ENCODE results near the gene ZNF132.
"Not testable (repeated sequence)": the region's sequence is repeated elsewhere in the genome, so short reads cannot be mapped to it uniquely, and the experiment has no call there.

The ZNF132 gene

DNA sequence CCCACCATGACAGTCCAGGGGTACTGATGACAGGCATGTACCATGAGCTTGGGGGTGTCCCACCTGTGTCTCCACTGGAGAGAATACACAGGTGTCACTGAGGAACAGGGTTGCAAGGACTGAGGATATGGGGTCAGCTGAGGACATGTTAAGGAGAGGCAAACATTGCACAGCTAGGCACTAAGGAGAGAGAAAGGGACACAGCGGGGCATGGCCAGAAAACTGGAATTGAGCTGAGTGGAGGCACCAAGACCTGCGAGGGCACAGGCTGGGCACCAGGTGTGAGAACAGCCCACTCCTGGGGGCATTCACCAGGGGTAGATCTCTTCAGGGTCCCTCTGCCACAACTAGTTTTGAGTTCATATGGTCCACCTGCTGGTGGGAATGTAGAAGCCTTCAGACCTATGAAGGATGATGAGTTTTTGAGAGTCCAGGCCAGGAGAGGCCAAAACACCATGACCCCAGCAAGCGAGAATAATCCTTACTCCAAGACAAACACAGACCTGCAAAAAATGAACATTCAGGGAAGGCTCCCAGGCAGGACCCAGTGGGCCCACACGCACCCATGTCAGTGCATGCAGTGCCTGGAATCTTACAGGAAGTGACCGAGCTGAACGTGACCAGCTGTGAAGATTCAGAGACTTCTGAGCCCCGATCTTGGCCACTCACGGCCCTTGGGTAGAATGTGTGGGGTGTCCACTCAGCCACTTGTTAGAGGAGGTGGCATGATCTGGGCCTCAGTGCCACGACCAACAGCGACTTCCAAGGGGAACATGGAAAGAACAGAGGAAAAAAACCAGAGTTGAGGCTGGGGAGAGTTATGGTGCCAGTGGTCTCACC, 32.9 kb downstream of the ZNF132 start:
- no peak for DNase-seq

DNA sequence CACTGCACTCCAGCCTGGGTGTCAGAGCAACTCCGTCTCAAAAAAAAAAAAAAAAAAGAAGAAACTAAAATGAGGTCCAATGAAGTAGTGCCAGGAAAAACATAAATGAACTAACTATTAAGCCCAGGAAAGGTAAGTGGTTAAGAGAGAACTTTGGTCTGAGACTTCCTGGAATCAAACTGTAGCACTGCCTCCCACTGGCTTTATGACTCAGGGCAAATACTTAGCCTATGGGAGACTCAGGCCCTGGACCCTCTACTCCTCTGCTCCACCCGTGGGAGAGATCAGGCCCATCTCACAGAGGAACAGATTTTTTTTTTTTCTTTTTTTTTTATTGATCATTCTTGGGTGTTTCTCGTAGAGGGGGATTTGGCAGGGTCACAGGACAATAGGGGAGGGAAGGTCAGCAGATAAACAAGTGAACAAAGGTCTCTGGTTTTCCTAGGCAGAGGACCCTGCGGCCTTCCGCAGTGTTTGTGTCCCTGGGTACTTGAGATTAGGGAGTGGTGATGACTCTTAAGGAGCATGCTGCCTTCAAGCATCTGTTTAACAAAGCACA, 36.0 kb downstream of the ZNF132 start:
- DNase-seq: not testable (repeated sequence)

DNA sequence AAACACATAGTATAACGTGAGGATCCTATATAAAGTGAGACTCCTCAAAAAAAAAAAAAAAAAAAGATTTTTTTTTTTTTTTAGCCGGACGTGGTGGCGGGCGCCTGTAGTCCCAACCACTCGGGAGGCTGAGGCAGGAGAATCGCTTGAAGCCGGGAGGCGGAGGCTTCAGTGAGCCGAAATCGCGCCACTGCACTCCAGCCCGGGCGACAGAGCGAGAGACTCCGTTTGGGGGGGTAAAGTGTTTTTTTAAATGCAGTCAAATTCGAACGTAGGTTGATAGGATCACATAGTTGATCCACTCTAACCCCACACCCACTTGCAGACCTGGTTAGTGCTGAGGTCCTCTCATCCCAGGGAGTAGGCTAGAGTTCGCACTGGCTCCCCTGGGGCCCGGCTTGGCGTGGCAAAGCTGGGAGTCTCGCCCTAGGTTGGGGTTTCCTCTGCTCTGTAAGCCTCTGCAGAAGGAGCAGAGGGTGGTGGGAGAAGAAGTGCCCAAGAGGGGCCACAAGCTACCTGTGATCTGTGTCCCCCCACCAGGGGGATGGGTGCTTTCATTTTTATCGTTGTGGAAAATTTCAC, 38.0 kb downstream of the ZNF132 start:
- no peak for DNase-seq

DNA sequence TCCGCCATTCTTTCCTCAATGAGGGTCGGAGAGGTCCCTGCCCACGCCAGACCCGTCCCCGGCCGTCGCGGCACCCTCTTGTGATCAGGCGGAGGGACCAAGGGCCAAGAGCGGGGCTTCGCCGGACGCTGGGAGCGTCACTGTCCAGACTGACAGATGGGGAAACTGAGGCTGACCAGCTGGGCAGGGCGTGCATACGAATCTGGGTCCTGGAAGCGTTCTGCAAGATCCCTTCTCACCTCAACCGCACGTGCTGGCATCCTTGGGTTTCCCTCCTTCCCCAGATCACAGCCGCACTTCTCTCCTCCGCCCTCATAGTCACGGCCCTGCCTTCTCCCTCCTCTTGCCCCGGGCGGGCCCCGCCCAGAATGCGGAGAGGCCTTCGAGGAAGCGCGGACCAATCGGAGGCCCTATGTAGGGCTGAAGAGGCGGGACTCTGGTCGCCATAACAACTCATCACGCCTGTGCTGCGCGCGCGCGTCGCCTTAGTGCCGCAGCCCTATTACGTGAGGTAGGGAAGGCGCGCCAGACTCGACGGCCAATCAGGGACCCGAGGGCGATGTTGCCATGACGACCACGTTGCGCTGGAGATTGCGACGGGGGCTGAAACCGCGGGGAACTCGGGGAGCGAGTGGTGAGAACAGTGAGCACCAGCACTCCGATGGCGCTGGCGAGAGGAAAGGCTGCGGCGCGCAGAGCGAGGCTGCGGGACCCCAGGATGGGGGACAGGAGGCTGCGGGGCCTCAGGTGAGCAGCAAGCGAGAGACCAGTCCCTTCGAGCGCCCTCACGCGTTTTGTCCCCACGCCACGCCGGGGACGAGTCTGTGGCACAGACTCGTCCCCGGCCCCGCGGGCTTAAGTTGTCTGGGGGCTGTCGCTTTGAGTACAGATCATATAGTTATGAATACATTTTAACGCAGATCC, 38.8 kb downstream of the ZNF132 start:
- peak; percentile 100 for DNase-seq

DNA sequence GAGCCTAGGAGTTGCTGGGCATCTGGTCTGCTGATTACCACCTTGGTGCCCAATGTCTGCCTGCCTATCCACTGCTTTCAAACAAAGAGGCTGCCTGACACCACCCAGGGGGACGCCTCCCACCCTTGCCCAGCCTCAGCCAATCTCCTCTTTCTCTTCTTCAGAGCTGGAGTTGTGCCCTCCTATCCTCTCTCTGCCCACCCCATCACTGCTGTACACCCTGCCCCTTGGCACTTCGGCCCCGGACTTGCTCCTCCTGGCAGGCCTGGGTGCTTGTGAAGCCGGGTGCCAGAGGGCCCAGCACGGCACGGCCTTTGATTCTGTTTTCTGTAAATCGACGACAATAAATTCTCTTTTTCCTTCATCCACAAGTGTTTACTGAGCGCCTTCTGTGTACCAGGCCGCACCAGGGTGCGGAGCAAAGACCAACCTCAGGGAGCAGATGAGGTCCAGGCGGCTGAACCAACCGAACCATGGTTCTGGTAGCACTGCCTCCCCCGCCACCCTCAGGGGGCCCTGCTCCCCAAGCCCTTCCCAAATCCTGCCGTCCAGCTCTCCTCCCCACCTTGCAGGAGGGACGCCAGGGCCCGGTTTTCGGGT, 39.5 kb downstream of the ZNF132 start:
- no peak for DNase-seq

DNA sequence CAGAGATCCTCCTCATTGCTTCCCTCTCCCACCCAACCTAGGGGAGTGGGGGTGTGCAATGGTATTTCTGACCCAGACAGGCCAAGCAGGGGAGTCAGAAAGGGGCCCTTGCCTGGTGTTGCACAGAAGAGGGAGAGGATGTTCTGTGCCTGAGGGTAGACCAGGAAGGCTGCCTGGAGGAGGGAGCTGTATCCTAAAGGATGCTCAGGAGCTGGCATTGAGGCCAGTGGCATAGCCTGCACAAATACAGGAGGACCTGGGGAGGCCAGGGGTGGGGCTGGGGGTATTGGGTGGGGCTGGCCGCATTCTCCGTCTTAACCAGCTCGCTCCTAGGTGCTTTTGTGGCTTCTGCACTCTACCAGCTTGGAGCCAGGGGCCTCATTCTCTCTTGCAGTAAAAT, 40.0 kb downstream of the ZNF132 start:
- DNase-seq: no peak

DNA sequence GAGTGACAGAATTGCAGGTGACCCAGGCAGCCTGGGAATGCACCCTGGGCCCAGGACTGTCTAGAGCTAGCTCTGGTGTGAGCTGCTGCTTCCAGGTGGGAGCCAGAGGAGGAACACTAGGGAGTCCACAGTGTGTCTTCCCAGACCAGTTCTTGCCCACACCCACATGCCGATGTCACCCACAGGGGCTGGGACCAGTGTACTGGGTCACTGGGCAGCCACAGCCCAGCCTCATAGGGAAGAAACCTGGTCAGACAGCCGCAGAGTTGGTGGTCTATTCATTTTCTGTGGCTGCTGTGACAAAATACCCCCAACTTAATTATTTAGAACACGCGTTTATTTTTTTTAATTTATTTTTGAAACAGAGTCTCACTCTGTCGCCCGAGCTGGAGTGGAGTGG, 41.4 kb downstream of the ZNF132 start:
- DNase-seq: no peak

DNA sequence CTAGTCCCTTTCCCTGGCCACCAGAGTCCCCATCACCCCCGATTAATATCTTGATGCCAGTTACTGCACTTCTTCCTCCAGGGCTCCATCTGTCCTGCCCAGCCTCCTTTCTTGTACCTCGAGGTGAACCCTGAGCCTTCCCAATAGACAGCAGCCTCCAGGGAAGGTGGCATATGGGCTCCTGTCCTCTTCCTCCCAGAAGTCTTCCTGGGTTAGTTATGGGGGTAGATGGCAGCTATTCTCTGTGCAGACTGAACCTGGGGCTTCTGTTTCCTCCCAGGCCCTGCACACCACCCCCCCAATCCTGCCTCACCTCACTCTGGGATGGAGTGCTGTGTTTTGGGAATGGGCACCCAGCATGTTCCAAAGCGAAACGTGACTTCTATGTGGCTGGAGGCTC, 41.9 kb downstream of the ZNF132 start:
- DNase-seq: no peak

DNA sequence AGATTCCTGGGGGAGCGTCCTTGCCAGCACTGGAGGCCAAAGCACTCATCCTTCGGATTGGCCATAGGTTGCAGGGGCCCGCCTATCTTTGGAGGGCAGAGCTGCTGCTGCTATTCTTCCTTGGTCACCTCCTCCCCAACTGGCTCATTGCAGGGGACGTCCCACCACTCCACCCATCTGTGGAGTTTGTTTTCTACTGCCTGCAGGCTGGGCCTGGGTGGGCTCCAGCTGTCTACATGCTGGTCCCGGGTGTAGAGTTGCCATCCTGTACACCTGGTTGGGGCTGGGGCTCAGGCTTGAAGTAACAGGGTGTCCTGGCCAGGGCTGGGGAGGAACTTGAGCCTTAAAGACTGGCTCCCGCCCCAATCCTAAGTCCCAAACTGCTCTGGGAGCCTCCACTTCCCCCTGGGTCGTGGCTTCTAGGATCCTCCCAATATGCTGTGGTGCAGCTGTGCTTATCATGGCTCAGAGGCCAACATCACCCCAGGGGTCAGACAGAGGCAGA, 42.4 kb downstream of the ZNF132 start:
- no peak for DNase-seq

DNA sequence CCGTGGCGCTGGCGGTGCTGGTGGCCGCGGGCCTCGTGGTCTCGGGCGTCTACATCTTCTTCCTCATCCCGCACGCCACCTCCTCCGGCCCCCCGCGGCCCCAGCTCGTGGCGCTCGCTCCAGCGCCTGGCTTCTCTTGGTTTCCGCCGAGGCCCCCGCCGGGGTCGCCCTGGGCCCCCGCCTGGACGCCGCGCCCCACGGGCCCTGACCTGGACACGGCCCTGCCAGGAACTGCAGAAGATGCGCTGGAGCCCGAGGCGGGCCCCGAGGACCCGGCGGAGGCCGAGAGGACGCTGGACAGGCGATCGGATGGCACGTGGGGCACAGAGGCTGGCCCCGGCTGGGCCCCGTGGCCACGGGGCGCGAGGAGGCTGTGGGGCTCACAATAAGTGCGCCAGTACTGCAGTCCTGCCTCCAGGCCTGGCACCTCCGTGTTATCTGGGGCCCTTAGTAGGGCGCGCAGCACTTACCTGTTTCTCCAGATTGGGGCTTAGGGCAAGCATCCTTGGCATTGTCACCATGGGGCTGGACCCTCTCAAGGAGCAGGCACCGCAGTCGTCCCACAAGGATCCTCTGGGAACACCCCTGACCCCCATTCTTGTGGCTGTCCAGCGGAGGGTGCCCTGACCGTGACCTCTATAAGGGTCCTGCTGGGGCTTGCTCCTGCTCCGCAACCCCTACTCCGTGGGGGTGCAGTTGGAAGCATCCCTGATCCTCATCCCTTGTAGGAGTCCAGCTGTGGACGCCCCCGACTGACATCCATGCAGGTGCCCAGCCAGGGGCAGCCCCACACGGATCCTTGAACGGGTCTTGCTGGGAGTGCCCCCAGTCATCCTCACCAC, 43.0 kb downstream of the ZNF132 start:
- DNase-seq: no peak

DNA sequence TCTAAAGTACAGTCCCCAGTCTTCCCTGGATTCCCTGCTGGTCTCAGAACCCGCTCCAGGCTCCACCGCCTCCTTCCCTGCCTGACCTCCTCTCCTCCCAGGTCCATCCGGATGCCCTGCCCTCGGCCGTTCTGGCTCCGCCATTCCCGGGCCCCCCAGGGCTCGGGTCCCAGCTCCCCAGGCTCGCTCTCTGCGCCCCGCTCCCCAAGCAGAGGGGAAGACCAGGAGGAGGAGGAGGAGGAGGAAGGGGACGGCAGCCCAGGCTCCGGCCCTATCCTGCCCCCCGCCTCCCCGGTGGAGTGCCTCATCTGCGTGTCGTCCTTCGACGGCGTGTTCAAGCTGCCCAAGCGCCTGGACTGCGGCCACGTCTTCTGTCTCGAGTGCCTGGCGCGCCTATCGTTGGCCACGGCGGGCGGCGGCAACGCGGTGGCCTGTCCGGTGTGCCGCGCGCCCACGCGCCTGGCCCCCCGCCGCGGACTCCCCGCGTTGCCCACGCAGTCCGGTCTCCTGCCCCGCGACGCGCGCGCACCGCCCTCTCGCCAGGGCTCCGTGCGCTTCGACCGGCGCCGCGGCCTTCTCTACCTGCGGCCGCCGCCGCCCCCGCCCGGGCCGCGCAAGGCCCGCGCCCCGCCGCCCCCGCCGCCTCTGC, 43.9 kb downstream of the ZNF132 start:
- peak; percentile 40 for DNase-seq

DNA sequence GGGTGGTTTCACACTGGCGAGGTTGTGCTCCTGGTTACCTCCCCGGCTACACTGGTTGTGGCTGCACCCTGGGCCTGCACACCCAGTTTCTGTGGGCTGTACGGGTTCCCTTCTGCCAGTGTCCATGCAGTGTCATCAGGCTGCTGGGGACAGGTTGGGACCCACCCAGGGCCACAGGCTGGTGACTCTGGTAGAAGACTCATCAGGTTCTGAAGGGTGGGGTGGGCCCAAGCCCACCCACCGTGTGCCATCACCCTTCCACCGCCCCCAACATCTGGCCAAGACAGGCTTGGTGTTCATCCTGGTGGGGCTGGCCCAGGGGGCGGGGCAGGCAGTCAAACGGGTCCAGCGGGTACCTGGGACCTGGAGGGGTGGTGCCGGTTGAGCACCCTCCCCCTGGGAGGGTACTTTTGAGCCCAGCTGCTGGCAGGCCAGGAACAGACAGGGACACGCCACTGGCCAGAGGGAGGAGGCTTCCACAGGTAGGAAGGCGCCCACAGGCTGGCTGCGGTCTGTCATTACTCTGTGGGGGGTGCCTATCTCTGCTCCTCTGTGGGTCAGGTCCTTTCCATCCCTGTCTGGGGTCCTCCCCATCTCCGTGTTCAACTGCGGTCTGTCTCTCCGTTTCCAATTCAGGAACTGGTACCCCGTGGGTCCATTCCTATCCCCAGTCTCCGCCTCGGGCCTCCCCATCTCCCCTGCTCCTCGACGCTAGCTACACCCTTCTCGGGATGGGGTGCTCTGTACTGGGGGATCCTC, 44.6 kb downstream of the ZNF132 start, which contains the start of gene RNF225:
Gene RNF225 (plus strand): TSS at position 437 of the 759 bp plus-strand sequence. CDS start 434 bp downstream, outside the sequence.
- DNase-seq: peak; percentile 57

DNA sequence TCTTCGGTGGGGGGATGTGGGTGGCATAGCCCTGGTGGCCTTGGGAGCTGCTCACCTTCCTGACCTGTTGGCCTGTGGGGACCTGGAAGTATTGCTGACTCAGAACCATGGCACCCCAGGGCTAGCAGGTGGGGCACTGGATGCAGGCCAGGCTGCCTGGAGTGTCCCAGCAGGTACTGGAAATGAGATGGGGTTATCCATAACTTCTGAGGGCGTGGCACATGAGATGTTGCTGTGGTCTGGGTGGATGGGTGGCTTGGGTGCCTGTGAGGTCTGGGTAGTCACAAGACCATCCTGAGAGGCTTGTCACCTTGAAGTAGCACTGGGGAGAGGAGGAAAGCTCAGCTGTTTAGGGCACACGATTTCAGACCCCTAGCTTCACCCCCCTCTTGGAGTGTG, 45.1 kb downstream of the ZNF132 start:
- DNase-seq: no peak

DNA sequence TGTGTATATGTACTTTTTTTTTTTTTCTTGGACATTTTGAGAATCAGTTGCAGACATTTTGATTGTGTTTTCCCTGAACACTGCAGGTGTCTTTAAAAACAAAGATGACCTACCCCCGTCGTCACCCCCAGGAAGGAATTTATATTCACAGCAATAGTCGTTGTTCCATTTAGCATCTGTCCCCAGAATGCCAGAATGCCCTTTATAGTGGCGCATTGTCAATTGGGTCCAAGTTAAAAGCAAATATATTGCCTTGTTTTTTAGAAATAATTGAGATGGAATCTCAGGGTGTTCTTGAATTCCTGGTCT, 46.3 kb downstream of the ZNF132 start:
- no peak for DNase-seq

DNA sequence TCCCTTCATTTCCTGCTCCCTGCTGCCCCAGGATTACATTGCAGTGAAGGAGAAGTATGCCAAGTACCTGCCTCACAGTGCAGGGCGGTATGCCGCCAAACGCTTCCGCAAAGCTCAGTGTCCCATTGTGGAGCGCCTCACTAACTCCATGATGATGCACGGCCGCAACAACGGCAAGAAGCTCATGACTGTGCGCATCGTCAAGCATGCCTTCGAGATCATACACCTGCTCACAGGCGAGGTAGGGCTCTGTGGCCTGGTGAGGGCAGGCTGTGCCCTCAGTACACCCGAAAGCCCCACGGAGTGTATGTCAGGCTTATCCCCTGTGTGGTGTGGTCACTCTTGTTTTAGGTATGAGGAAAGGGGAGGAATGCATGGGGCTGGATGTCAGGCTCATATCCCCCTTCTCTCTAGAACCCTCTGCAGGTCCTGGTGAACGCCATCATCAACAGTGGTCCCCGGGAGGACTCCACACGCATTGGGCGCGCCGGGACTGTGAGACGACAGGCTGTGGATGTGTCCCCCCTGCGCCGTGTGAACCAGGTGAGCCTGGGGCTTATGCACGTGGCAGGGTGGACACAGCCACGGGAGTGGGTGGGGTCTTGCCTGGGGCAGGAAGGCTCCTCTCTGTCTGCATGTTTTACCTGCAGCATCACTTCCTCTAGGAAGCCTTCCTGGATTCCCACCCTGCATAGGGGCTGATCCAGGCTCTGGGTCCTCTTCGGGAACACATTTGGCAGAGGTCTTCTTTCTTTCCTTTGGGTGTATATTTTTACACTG, 46.8 kb downstream of the ZNF132 start:
- no peak for DNase-seq

DNA sequence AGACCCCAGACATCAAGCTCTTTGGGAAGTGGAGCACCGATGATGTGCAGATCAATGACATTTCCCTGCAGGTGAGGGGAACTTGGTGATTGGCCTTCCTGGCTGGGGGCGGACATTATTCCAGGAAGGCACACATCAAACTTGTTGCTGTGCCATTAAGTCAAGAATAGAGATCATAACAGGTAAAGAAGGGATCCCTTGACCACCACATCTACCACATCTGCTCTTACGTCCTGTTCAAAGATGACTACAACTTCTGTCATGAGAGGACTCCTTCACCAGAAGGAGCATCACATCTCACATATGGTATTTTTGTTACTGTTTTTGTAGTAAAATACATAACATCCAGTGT, 51.8 kb downstream of the ZNF132 start:
- DNase-seq: no peak

DNA sequence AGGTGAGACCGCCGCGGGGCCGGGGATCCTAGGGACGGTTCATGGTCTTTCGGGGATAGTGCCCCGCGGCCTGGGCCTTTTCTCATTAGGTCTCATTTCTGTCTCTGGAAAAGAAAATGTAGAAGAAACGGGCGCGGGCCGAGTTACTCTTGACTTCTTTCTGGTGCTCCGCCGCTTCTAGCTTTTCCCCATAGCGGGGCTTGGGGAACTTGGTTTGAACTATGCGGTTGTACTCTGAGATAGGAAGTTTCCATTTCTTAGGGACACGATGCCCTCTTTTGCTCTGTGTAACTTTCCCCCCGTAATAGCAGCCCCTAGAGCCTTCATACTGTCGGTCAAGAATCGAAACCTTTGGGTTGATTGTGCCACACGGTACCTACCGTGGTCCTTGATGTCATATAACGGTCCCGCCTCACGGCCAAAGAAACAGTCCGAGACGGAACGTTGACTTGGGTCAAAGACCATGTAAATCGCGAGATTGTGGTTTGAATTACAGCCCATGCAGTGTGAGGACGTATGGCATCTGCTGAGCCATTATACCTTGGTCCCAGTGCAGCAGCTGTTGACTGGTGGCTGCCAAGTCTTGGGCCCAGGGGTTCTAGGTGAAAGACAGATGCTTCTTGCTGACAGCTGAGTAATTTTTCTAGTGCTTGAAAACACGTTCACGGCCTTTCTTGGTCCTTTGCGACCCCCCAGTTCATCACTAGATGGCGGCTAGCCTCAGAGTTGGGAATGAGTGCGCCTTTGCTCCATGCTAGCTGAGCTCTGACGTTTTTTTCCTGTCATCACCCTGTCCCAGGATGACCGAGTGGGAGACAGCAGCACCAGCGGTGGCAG, 52.4 kb downstream of the ZNF132 start:
- DNase-seq: no peak

DNA sequence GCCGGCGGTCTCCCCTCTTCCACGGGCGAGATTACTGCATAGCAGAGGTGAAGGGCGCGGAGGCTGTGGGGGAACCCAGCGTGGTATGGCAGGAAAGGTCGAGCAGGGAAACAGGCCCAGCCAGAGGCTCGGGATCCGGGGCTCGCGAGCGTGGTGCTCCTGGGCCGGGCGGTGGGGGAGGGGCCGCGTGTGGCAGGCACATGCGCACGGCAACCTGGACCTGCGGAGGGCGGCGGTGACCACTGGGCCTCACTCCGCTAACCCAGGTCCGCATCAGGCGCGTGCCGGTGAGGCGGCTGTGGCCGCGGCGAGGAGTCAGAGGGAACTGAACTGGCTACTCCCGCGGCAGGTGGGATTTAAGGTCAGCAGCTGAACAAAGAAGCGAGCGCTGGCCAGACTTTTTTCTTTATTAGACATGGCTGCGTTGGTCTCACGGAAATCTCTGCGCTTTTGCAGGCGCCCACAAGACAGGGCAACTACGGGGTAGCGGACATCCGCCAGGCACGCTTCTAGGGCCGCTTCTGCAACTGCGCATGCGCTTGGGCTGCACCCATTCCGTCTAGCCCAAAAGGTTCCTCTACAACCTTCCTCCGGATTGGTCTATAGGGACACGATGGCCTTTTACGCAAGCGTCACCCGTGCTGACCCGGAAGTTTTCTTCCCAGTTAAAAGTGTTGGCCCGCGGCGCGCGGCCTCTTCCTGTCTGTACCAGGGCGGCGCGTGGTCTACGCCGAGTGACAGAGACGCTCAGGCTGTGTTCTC, 53.2 kb downstream of the ZNF132 start, which contains the start of gene RPS5:
Gene RPS5 (plus strand): TSS at position 694 of the 762 bp plus-strand sequence. CDS start 869 bp downstream, outside the sequence.
- peak; percentile 99 for DNase-seq
